Fibroblast of lung (primary cell): Measurements from ENCODE around the gene ADCY2. TPM values are rescaled to one million over a fixed set of nuclear protein-coding genes. Genes with fewer than 3 reads are reported as not detected.

Experiments
- DNase-seq, 2 donors: peaks; one replicate each; pipeline versions ENCODE4 v3.0.0 to v3.0.0-alpha.2; 2010; ENCODE audit warnings: low read depth in 2 of 2
- H2AFZ ChIP-seq: 2 replicates; pipeline ENCODE4 v1.5.1; 2012; ENCODE audit warnings: low read length, control low read depth, inconsistent platforms
- H3K27ac ChIP-seq: 2 replicates; pipeline ENCODE4 v1.5.1; 2011; ENCODE audit warnings: low read length, control low read depth; ENCODE audit not compliant: insufficient read depth
- H3K27me3 ChIP-seq: 2 replicates; pipeline ENCODE4 v1.5.1; 2011; ENCODE audit warnings: mild to moderate bottlenecking, low read length; ENCODE audit not compliant: control insufficient read depth, insufficient read depth
- H3K36me3 ChIP-seq: 2 replicates; pipeline ENCODE4 v1.5.1; 2011; ENCODE audit warnings: low read length; ENCODE audit not compliant: control insufficient read depth, insufficient read depth
- H3K4me1 ChIP-seq: 2 replicates; pipeline ENCODE4 v1.5.1; 2011; ENCODE audit warnings: low read length; ENCODE audit not compliant: control insufficient read depth, insufficient read depth; ENCODE audit errors: extremely low read depth
- H3K4me2 ChIP-seq: 2 replicates; pipeline ENCODE4 v1.5.1; 2011; ENCODE audit warnings: low read length, control low read depth; ENCODE audit not compliant: insufficient read depth; ENCODE audit errors: extremely low read depth
- H3K4me3 ChIP-seq, 4 experiments: fragments of 200-600 bp in 1 of 4; sonication (generic) in 1 of 4; replicated peaks in 1 of 4; 2 replicates each; pipeline ENCODE4 v1.5.1; 2011 to 2016; ENCODE audit warnings: low read length in 4 of 4, low read depth in 3 of 4, mild to moderate bottlenecking in 3 of 4, control low read depth in 2 of 4, inconsistent platforms in 1 of 4, mixed read lengths in 1 of 4; ENCODE audit not compliant: insufficient read depth in 1 of 4; ENCODE audit errors: control extremely low read depth in 1 of 4
- H3K79me2 ChIP-seq: 2 replicates; pipeline ENCODE4 v1.5.1; 2012; ENCODE audit warnings: mild to moderate bottlenecking, low read length, inconsistent platforms; ENCODE audit not compliant: control insufficient read depth, insufficient read depth
- H3K9ac ChIP-seq: 2 replicates; pipeline ENCODE4 v1.5.1; 2011; ENCODE audit warnings: mild to moderate bottlenecking, low read length, control low read depth; ENCODE audit not compliant: insufficient read depth
- H3K9me3 ChIP-seq: 2 replicates; pipeline ENCODE4 v1.5.1; 2012; ENCODE audit warnings: low read depth, low read length; ENCODE audit not compliant: control insufficient read depth, insufficient read depth
- H4K20me1 ChIP-seq: 2 replicates; pipeline ENCODE4 v1.5.1; 2011; ENCODE audit warnings: low read length; ENCODE audit not compliant: control insufficient read depth, insufficient read depth; ENCODE audit errors: extremely low read depth
- CTCF ChIP-seq, 2 donors: IDR thresholded peaks in 1 of 2; conservative IDR thresholded peaks in 1 of 2; 1 replicate in 1 of 2; 2 replicates in 1 of 2; pipeline ENCODE4 v1.5.1; 2011 to 2012; ENCODE audit warnings: low read length in 2 of 2, control low read depth in 1 of 2, inconsistent platforms in 1 of 2, low read depth in 1 of 2, mild to moderate bottlenecking in 1 of 2
- EZH2 ChIP-seq: IDR thresholded peaks from 2 replicates; pipeline ENCODE4 v1.5.1; 2012; ENCODE audit warnings: low read length, control low read depth, mild to moderate bottlenecking; ENCODE audit errors: missing control alignments
- polyA plus RNA-seq, 2 donors: library from polyadenylated mRNA; depleted of rRNA in 1 of 2; stranded (reverse) in 1 of 2; unstranded in 1 of 2; fragments of >200 nt; gene quantifications; 2 replicates each; pipeline ENCODE4 v1.2.1, GENCODE V29; 2011 to 2012; ENCODE audit warnings: missing spikeins in 1 of 2
- total RNA-seq: library from RNA; depleted of rRNA; stranded (reverse); fragments of >200 nt; gene quantifications from 2 replicates; pipeline ENCODE4 v1.2.1, GENCODE V29; 2014

The ADCY2 gene
- total and polyA plus RNA-seq, 2 donors (not counting 1 experiment from before 2014, with no cell fraction given): under 0.01 to 0.05 TPM

DNA sequence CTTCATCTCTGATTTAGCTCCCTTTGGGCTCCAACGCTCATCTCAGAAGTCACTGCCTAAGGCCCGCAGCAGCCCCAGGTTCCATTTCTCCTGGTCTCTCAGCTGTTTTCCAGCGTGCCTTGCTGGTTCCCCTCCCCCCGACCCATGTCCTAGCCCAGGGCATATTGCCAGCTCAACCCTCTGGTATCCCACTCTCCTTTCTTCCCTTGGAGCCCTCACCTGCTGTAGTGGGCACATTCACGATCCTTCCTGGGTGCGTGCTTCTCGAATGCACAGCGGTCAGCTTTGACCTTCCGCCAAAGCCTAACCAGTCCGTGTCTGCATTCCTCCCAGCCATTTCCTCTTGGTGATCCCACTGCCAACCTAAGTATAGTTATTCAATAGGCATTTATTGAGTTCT, 418.9 kb downstream of the ADCY2 start:
- no peaks in the 10 kb centered on the region for H3K36me3 ChIP-seq
- H3K4me2 ChIP-seq: no peak overlapping the region
- H3K27me3 ChIP-seq: no peaks in the 10 kb centered on the region
- no peak overlapping the region for H2AFZ ChIP-seq
- no peak overlapping the region for H3K27ac ChIP-seq
- H3K4me1 ChIP-seq: no peaks in the 10 kb centered on the region
- no peaks in the 10 kb centered on the region for H4K20me1 ChIP-seq
- H3K9ac ChIP-seq: no peak overlapping the region
- H3K79me2 ChIP-seq: no peaks in the 10 kb centered on the region
- DNase-seq: no peak
- H3K4me3 ChIP-seq: no peak overlapping the region
- no peaks in the 10 kb centered on the region for H3K9me3 ChIP-seq
- TF ChIP-seq EZH2: no peak
- no peak for TF ChIP-seq CTCF (conservative IDR thresholded peaks at IDR 0.05 in 1 of 2, IDR thresholded peaks at IDR 0.05 in 1 of 2; ENCODE audit: low read depth in 1 of 2, low read length in 2 of 2)

- H2AFZ ChIP-seq: peak overlapping the region; percentile 34
- DNase-seq: peak; percentile 55 to 61
- no peaks in the 10 kb centered on the region for H3K79me2 ChIP-seq
- H3K9me3 ChIP-seq: no peaks in the 10 kb centered on the region
- H3K36me3 ChIP-seq: no peaks in the 10 kb centered on the region
- H3K27ac ChIP-seq: no peak overlapping the region
- no peak overlapping the region for H3K4me2 ChIP-seq
- TF ChIP-seq CTCF (conservative IDR thresholded peaks at IDR 0.05 in 1 of 2, IDR thresholded peaks at IDR 0.05 in 1 of 2; ENCODE audit: low read depth in 1 of 2, low read length in 2 of 2) (peak; percentile 83 to 84), EZH2 (no peak)
- no peaks in the 10 kb centered on the region for H3K27me3 ChIP-seq
- H3K4me1 ChIP-seq: no peaks in the 10 kb centered on the region
- H4K20me1 ChIP-seq: no peaks in the 10 kb centered on the region
- H3K9ac ChIP-seq: no peak overlapping the region
- no peak overlapping the region for H3K4me3 ChIP-seq
Measured at GRCh38 chr5:7815892-7816534, 420.1 kb downstream of the ADCY2 start.

- DNase-seq: no peak
- H3K9me3 ChIP-seq: no peaks in the 10 kb centered on the region
- TF ChIP-seq EZH2: no peak
- no peak overlapping the region for H2AFZ ChIP-seq
- H3K4me3 ChIP-seq: no peak overlapping the region
- H3K4me1 ChIP-seq: no peaks in the 10 kb centered on the region
- no peak overlapping the region for H3K9ac ChIP-seq
- no peaks in the 10 kb centered on the region for H3K27me3 ChIP-seq
- no peaks in the 10 kb centered on the region for H3K79me2 ChIP-seq
- no peaks in the 10 kb centered on the region for H4K20me1 ChIP-seq
- no peaks in the 10 kb centered on the region for H3K36me3 ChIP-seq
- H3K4me2 ChIP-seq: no peak overlapping the region
- no peak overlapping the region for H3K27ac ChIP-seq
Measured at GRCh38 chr5:7816535-7816901, 420.6 kb downstream of the ADCY2 start.
